ENCODE results near the gene FBN1. TPM values are rescaled to one million over a fixed set of nuclear protein-coding genes. Genes with fewer than 3 reads are reported as not detected.

The FBN1 gene
- total RNA-seq, 2 donors from 2014 or later: 0.91 to 1.6 TPM

DNA sequence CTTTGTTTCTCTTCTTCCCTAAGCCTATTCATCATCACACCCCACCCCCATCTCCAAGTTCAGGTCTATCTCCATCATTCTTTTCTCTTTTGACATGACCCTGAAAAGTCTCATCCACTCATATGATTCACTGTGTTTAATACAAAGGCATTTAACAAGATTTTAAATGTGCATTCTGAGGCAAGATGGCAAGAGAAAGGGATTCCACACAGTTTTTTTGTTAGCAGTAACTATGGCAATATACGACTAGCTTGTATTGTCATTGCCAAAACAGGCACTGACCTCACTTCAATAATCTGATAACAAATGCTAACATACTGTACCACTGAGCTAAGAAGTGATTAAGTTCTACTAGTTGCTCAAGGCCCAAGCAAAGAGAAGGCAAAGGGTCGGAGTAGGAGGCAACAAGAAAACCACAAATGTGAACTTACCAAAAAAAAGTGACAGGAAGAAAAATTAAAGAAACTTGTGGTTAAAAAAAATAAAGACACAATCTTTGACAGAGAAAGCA lies 53.2 kb downstream of the FBN1 start:
- H3K4me1 Mint-ChIP-seq: no peaks in the 10 kb centered on the region
- no peak overlapping the region for H3K27ac Mint-ChIP-seq
- ATAC-seq (replicated peaks): no peak
- H3K4me3 Mint-ChIP-seq: no peak overlapping the region
- no peaks in the 10 kb centered on the region for H3K36me3 Mint-ChIP-seq (ENCODE audit: low read depth)
- peaks cover 4% of the 10 kb centered on the region for H3K27me3 Mint-ChIP-seq
- no peaks in the 10 kb centered on the region for H3K9me3 Mint-ChIP-seq

DNA sequence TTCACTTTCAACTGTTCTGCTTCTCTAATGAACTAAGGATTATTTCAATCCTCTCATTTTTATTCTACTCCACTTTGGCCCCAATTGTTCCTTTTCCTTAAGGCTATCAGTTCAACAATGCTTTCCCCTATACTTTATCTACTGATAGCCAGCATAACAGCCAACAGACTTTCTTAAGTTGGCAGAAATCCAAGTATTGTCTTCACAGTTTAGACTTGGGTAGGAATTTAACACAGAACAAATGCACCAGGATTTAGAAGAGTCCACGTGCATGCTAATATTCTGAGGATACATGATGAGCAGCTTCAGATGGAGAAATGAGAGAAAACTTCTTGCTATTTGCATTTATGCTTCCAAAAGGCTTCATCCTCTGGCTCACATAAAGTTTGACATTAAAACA lies 54.8 kb downstream of the FBN1 start:
- Mint-ChIP-seq H3K36me3 (ENCODE audit: low read depth) (no peaks in the 10 kb centered on the region), H3K9me3 (no peaks in the 10 kb centered on the region), H3K4me1 (no peaks in the 10 kb centered on the region), H3K27me3 (peaks cover 4% of the 10 kb centered on the region), H3K4me3 (no peak overlapping the region), H3K27ac (no peak overlapping the region)
- no peak for ATAC-seq (replicated peaks)

DNA sequence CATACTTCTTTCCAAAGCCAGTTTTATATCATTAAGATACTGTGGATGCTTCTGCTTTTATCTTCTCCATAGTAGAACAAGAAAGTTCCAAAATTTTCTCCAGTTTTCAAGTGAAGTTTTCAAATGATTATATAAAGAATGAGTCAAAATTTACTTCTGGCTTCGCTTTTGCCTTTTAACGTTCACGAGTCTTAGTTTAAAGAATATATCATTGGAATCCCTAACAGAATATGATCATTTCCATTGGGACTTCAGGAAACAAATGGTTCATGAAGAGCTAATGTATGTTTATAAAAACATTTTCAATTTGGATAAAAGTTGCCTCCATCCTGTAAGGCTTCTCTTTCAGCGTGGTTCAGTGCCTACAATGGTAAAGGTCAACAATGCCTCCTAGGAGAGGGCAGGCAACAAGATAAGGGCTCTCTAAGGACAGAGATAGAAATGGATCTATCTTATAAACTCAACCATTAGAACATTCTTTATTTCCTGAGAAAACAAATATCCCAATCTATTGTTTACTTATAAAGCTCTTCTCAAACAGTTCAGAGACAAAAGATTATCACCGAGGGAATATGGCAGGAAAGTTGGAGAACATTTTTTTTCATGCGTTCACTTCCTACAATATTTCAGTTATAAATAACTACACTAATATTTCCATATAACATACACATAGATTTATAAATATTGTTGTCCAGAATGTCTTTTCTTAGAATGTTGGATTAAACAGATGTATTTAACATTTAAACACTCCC lies 60.5 kb downstream of the FBN1 start:
- no peaks in the 10 kb centered on the region for H3K27me3 Mint-ChIP-seq
- no peaks in the 10 kb centered on the region for H3K36me3 Mint-ChIP-seq (ENCODE audit: low read depth)
- no peak for ATAC-seq (replicated peaks)
- H3K9me3 Mint-ChIP-seq: no peaks in the 10 kb centered on the region
- H3K4me1 Mint-ChIP-seq: no peaks in the 10 kb centered on the region
- H3K27ac Mint-ChIP-seq: no peak overlapping the region
- no peak overlapping the region for H3K4me3 Mint-ChIP-seq

DNA sequence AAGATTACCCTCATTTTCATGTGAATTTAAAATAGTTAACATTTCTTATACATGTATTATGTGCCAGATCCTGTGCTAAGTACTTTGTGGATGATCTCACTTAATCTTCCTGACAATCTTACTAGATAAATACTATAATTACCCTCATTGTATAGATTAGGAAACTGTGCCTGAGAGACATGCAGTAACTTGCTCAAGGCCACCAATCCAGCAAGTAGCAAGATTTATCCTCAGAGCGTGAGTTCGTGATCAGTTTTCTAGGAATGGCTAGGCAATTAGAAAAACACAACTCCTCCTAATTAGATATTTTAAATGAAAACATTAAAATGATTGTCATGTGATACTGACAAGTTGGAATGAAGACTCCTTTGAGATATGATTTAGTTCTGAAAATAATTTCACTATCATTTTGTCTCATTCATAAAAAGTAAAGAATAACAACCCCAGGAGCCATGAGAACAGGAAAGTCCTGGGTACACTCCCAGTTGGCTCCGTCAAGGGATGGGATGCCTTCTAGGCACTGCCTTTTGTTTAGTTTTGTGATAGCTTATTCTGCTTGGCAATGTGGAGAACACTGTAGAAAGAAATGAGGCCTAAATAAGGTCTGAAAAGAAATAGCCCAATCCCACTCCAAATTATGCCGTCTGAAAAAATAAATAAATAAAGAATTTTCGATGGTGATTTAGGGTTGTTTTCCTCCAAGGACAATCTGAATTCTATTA lies 61.3 kb downstream of the FBN1 start:
- Mint-ChIP-seq H3K36me3 (ENCODE audit: low read depth) (no peaks in the 10 kb centered on the region), H3K27me3 (no peaks in the 10 kb centered on the region), H3K4me3 (no peak overlapping the region), H3K4me1 (no peaks in the 10 kb centered on the region), H3K9me3 (no peaks in the 10 kb centered on the region), H3K27ac (no peak overlapping the region)
- no peak for ATAC-seq (replicated peaks)

DNA sequence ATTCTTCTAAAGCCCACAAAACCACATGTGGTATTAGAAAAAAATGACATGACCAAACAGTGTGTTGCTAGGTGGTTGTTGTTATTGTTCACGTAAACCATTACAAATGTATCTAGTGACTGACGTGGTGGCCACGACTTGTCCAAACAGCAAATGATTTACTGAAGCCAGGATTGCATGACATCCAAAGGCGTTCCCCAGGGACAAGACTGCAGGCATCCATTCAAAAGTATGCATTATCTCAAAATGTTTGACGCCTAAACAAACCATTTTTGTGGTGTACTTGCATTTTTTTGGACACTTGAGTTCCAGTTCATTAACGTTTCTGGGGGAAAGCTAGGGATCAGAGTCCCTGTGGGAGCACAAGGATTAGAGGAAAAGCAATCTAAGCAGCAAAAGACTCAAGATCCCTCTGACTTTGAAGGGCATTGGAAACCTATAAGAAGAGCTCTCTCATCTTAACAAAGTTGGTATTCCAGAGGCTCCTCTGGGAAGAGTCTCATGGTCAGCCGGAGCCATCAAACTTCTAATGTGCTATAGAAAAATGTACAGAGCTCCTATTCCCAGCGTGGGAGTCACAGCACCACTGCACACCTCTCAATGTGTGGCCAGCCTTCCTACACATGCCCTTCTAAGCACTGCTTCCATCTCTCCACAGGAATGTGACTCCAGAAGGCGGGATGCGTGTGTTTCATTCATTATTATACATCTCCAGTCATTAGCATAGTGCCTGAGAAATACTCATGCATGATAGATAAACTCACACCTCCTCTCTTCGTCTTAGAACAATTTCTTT lies 62.9 kb downstream of the FBN1 start:
- H3K36me3 Mint-ChIP-seq (ENCODE audit: low read depth): no peaks in the 10 kb centered on the region
- no peak overlapping the region for H3K4me3 Mint-ChIP-seq
- H3K27me3 Mint-ChIP-seq: no peaks in the 10 kb centered on the region
- no peaks in the 10 kb centered on the region for H3K4me1 Mint-ChIP-seq
- ATAC-seq (replicated peaks): no peak
- H3K27ac Mint-ChIP-seq: no peak overlapping the region
- no peaks in the 10 kb centered on the region for H3K9me3 Mint-ChIP-seq

DNA sequence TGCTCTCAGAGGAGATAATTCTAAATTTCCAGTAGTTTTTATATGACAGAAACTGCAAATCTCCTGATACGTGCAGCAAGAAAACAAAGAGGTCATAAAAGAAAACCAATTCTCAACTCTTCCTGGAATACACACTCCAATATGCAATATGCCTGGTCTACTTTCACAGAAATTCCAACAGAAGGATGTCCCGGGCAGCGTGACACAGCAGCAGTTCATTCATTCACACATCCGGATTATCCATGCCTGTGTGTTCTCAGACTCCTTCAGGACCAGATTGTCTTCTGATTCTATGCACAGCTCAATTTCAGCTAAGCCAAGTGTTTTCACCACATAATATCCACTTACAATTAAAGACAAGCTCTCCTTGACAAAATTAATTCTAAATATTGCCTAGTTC lies 64.3 kb downstream of the FBN1 start:
- Mint-ChIP-seq H3K36me3 (ENCODE audit: low read depth) (no peaks in the 10 kb centered on the region), H3K4me3 (no peak overlapping the region), H3K9me3 (no peaks in the 10 kb centered on the region), H3K4me1 (no peaks in the 10 kb centered on the region), H3K27me3 (peaks cover under 1% of the 10 kb centered on the region), H3K27ac (no peak overlapping the region)
- ATAC-seq (replicated peaks): no peak

DNA sequence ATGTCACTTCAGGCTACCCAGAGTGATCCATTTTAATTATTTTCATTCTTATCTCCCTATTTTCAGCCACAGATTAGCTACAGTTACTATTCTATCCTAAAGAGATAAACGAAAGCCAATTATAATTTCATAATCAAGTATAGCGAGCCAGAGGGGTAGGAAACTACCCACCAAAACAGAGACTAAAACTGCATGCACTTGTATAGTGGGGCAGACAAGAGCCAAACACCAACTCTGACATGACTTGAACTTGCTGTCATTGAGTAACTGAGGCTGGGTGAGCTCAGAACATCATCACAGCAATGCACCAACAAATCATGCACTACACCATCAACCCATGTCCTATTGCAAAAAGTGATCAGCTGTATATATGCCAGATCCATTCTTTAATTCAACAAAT lies 64.8 kb downstream of the FBN1 start:
- Mint-ChIP-seq H3K4me3 (no peak overlapping the region), H3K27me3 (peaks cover 3% of the 10 kb centered on the region), H3K27ac (no peak overlapping the region), H3K9me3 (no peaks in the 10 kb centered on the region), H3K4me1 (no peaks in the 10 kb centered on the region), H3K36me3 (ENCODE audit: low read depth) (no peaks in the 10 kb centered on the region)
- no peak for ATAC-seq (replicated peaks)

DNA sequence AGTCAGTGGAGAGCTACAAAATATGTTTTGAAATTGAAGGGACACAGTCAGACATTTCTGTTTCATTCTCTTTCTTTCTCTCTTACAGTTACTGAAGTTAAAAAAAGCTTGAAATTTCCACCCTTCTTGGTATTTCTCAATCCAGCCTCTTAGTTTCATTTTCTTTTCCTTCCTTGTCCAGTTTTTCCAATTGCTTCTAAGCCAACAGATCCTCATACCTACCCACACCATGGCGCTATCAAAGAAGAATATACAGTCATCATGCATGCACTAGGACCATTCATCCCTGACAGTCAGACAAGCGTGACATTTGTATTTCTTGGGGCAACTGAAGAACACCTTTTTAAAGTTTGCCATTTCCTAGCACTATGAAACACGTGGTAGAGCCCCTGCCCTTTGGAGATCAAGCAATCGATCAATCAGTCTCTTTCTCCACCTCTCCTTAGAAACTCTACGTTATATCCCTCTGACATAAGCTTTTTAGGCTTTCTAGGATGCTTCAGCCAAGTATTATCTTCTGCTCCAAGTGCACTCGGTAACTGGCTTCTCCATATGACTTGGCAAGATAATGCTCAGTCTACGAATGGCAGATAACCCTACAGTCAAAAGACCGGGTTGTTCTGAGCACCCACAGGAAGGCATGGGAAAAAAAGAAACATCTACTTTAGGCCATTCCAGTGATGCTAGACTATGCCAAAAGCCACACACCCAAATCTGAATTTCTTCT lies 65.4 kb downstream of the FBN1 start:
- ATAC-seq (replicated peaks): no peak
- Mint-ChIP-seq H3K9me3 (no peaks in the 10 kb centered on the region), H3K4me1 (no peaks in the 10 kb centered on the region), H3K27me3 (peaks cover 3% of the 10 kb centered on the region), H3K27ac (no peak overlapping the region), H3K4me3 (no peak overlapping the region), H3K36me3 (ENCODE audit: low read depth) (no peaks in the 10 kb centered on the region)

DNA sequence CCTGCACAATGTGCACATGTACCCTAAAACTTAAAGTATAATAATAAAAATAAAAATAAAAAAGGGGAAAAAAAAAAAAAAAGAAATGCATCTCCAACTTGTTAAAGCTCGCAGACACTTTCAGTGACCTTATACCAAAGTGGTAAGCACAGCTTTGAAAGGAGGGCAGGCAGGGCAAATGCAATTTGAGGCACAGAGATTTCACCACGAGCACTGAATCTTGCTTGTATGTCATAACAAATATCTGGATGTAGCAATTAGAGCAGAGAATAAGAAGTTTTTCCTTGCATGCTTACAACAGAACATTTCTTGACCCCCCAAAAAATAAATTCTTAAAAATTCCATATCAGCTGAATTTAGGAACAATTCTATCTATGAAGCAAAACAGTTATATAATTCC lies 66.5 kb downstream of the FBN1 start:
- Mint-ChIP-seq H3K9me3 (no peaks in the 10 kb centered on the region), H3K4me1 (no peaks in the 10 kb centered on the region), H3K27ac (no peak overlapping the region), H3K27me3 (peaks cover 3% of the 10 kb centered on the region), H3K4me3 (no peak overlapping the region), H3K36me3 (ENCODE audit: low read depth) (no peaks in the 10 kb centered on the region)
- ATAC-seq (replicated peaks): no peak

DNA sequence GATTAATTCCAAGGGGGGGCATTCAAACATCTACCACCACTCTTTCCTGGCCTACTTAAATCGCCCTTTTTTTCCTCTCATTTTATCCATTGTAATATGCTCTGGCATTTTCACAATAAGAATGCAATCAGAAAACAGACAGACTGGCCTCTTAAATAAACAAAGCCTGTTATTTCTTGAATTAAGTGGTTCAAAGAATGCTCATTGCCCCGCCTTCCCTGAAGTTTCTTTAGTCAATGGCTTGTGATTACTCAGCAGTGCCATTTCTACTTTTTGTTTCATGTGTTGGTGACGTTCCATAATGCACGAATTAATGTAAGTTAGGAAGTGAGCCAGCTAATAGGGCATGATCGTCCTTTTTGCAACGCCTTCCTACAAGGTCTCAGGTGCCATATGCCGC lies 68.0 kb downstream of the FBN1 start:
- no peaks in the 10 kb centered on the region for H3K4me1 Mint-ChIP-seq
- ATAC-seq (replicated peaks): no peak
- H3K27me3 Mint-ChIP-seq: peaks cover 3% of the 10 kb centered on the region
- H3K9me3 Mint-ChIP-seq: no peaks in the 10 kb centered on the region
- H3K36me3 Mint-ChIP-seq (ENCODE audit: low read depth): no peaks in the 10 kb centered on the region
- H3K4me3 Mint-ChIP-seq: no peak overlapping the region
- H3K27ac Mint-ChIP-seq: no peak overlapping the region

DNA sequence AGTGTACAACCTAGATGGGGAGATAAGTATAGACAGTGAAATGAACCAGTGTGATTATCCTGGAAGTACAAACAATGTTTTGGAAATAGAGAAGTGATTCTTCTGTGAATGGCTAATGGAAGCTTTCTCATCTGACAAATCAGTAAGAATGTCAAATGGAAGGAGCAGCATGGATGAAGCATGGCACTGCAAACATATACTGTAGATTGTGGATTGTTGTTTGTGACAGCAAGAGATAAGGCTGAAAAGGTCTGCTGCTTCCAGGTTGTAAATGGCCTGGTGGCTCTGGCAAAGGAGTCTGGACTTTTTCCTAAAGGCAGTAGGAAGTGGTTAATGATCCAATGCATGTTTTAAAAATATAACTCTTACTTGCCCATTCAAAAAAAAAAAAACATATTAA lies 71.3 kb downstream of the FBN1 start:
- Mint-ChIP-seq H3K9me3 (no peaks in the 10 kb centered on the region), H3K4me3 (no peak overlapping the region), H3K27ac (no peak overlapping the region), H3K27me3 (peaks cover 3% of the 10 kb centered on the region), H3K4me1 (no peaks in the 10 kb centered on the region), H3K36me3 (ENCODE audit: low read depth) (no peaks in the 10 kb centered on the region)
- ATAC-seq (replicated peaks): no peak

DNA sequence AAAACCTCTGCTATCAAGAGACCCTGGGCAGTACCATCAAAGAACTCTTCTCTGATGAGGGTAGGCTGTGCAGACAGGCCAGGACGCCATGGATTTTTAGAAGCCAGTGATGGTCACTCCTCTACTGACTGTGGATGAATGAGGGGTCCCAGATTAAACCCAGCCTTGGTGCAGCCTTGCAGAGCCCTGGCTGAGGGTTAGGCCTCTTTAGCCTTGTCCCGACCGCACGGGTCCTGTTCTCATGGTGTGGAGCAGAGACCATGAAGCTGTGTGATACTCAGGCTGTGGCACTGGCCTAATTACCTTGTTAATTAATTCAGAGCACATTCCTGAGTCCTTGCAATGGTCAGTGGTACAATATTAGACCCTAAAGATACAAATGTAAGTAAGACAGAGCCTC lies 71.7 kb downstream of the FBN1 start:
- H3K9me3 Mint-ChIP-seq: no peaks in the 10 kb centered on the region
- no peaks in the 10 kb centered on the region for H3K36me3 Mint-ChIP-seq (ENCODE audit: low read depth)
- H3K27me3 Mint-ChIP-seq: peaks cover 3% of the 10 kb centered on the region
- H3K27ac Mint-ChIP-seq: no peak overlapping the region
- no peak overlapping the region for H3K4me3 Mint-ChIP-seq
- no peaks in the 10 kb centered on the region for H3K4me1 Mint-ChIP-seq
- ATAC-seq (replicated peaks): no peak

DNA sequence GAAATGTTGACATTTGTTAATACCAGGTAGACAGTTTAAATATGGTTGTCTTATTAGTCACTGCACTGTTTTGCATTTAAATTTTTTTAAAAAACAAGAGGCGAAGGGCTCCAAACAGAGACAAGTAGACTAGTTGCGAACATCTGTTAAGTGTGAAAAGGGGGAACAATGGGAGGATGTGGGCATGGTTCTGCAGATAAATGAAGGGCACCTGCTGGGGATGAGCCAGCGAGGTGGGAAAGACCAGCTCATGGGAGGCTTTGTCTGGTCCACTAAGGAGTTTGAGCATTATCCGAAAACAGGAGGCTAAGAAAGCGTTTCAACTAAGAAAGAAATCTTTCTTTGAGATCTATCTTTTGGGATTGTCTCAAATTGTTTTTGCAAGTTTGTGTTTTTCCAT lies 72.7 kb downstream of the FBN1 start:
- ATAC-seq (replicated peaks): no peak
- H3K9me3 Mint-ChIP-seq: no peaks in the 10 kb centered on the region
- peaks cover 3% of the 10 kb centered on the region for H3K27me3 Mint-ChIP-seq
- H3K4me1 Mint-ChIP-seq: no peaks in the 10 kb centered on the region
- no peaks in the 10 kb centered on the region for H3K36me3 Mint-ChIP-seq (ENCODE audit: low read depth)
- no peak overlapping the region for H3K27ac Mint-ChIP-seq
- H3K4me3 Mint-ChIP-seq: no peak overlapping the region

DNA sequence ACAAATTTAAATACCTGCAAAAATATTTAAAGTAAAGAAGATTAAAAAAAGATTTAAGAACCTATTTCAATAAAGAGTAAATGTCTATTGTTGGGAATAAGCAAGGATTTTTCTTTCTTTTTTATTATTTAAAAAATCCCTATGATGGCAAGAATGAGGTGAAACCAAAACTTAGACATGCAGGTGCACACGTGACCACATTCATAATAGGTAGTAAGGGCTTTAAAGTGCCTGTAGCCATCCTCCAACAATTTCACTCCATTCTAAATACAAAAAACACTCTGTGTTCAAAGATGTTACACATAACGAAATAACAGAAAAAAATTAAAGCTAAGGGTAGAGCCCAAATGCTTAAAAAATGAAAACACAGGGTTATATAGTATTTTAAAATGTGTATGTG lies 74.0 kb downstream of the FBN1 start:
- Mint-ChIP-seq H3K27me3 (peaks cover 10% of the 10 kb centered on the region), H3K4me1 (no peaks in the 10 kb centered on the region), H3K36me3 (ENCODE audit: low read depth) (no peaks in the 10 kb centered on the region), H3K4me3 (no peak overlapping the region), H3K9me3 (no peaks in the 10 kb centered on the region), H3K27ac (no peak overlapping the region)
- ATAC-seq (replicated peaks): no peak

Measured in activated T-helper 17 cell treated with anti-CD3 and anti-CD28 coated beads, Interleukin-2, amount 50 U/mL, for 72 hours (primary cell).